ENCODE data around the gene SEMA3D.

DNA sequence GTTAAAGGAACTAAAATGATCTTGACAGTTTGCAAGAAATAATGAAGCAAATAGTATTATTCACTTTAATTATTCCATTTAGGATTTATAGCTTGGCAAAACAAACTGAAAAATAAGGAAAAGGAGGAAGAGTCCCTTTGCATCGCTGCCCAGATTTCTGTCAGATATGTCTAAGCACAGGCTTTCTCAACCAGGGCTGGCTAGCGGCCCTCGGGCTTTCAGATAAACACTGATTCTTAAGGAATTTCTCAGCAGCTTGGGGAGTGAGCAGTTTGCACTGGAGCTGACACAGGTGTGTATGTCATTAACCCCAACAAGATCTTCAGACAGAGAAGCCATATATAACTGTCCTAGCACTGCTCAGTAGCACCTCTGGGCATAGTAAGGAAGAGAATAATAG is 47.9 kb upstream of the SEMA3D start:
- TF ChIP-seq CTCF (IDR thresholded peaks at IDR 0.05) (no peak), POLR2A (IDR thresholded peaks at IDR 0.05) (no peak)

Measured in esophagus squamous epithelium (tissue), 4 donors.